PC-3 (cell line): ENCODE results near the gene ZFP90. TPM values are rescaled to one million over a fixed set of nuclear protein-coding genes. Genes with fewer than 3 reads are reported as not detected.

Experiments
- ATAC-seq: fragments of 200-7000 bp; cut with Tn5 transposase; 2 replicates; pipeline ENCODE4 v1.9.1; 2020; ENCODE audit warnings: mild to moderate bottlenecking, moderate library complexity
- BruUV-seq: library from RNA; stranded (reverse); fragments of 400-500 nt; replicated peaks from 2 replicates; lab custom pipeline; 2021; lab: Mats Ljungman, UMichigan
- CTCF ChIA-PET: fragments of 300-600 bp; sonication (Branson Sonifier 250); formaldehyde crosslinking; loops from one replicate; lab custom pipeline; 2022; ENCODE audit warnings: antibody characterized with exemption; lab: Charles Lee
- POLR2A ChIA-PET: fragments of 300-600 bp; sonication (Branson Sonifier 250); formaldehyde crosslinking; loops from one replicate; lab custom pipeline; 2022; ENCODE audit warnings: antibody characterized with exemption; ENCODE audit not compliant: unreplicated experiment; lab: Charles Lee
- DNase-seq: peaks from one replicate; pipeline ENCODE4 v3.0.0-alpha.2; 2015
- H2AFZ ChIP-seq: fragments of 300-600 bp; sonication (generic); 2 replicates; pipeline ENCODE4 v1.6.0; 2016; ENCODE audit warnings: antibody characterized with exemption, low read length
- H3F3A ChIP-seq: fragments of 300-600 bp; sonication (generic); one replicate; pipeline ENCODE4 v1.6.0; 2017; ENCODE audit warnings: antibody characterized with exemption, low read length, control low read depth, mild to moderate bottlenecking; ENCODE audit not compliant: unreplicated experiment
- H3K27ac ChIP-seq: fragments of 300-600 bp; sonication (generic); 2 replicates; pipeline ENCODE4 v1.5.1; 2016; ENCODE audit warnings: mild to moderate bottlenecking, low read length
- H3K27me3 ChIP-seq: fragments of 300-600 bp; sonication (generic); 2 replicates; pipeline ENCODE4 v1.6.1; 2016; ENCODE audit warnings: low read length, mixed read lengths
- H3K36me3 ChIP-seq: fragments of 300-600 bp; sonication (generic); 2 replicates; pipeline ENCODE4 v1.6.1; 2016; ENCODE audit warnings: low read depth, mixed run types, low read length, mixed read lengths
- H3K4me1 ChIP-seq: fragments of 300-600 bp; sonication (generic); 2 replicates; pipeline ENCODE4 v1.5.1; 2016; ENCODE audit warnings: low read length; ENCODE audit not compliant: insufficient read depth
- H3K4me2 ChIP-seq: fragments of 300-600 bp; sonication (generic); 2 replicates; pipeline ENCODE4 v1.6.0; 2016; ENCODE audit warnings: low read length
- H3K4me3 ChIP-seq: fragments of 300-600 bp; sonication (generic); 2 replicates; pipeline ENCODE4 v1.5.1; 2016; ENCODE audit warnings: mild to moderate bottlenecking, low read length, mixed read lengths
- H3K79me2 ChIP-seq: fragments of 300-600 bp; sonication (generic); 2 replicates; pipeline ENCODE4 v1.6.1; 2017; ENCODE audit warnings: low read length, mixed read lengths
- H3K9ac ChIP-seq: fragments of 300-600 bp; sonication (generic); 2 replicates; pipeline ENCODE4 v1.6.0; 2016; ENCODE audit warnings: mild to moderate bottlenecking, low read length
- H3K9me2 ChIP-seq: fragments of 300-600 bp; sonication (generic); replicated peaks from 2 replicates; pipeline ENCODE4 v1.6.1; 2016; ENCODE audit warnings: mixed run types, low read length, mixed read lengths
- H3K9me3 ChIP-seq: fragments of 300-600 bp; sonication (generic); 2 replicates; pipeline ENCODE4 v1.6.1; 2016; ENCODE audit warnings: low read length, mixed read lengths
- H4K20me1 ChIP-seq: fragments of 300-600 bp; sonication (generic); 2 replicates; pipeline ENCODE4 v1.6.1; 2016; ENCODE audit warnings: low read length, mixed read lengths
- EZH2 ChIP-seq: fragments of 300-600 bp; sonication (generic); IDR thresholded peaks from one replicate; pipeline ENCODE4 v1.6.1; 2017; ENCODE audit warnings: antibody characterized with exemption, mild to moderate bottlenecking, low read length; ENCODE audit not compliant: unreplicated experiment
- EZH2phosphoT487 ChIP-seq: fragments of 300-600 bp; sonication (generic); IDR thresholded peaks from 2 replicates; pipeline ENCODE4 v1.6.1; 2018; ENCODE audit warnings: mild to moderate bottlenecking, antibody characterized with exemption, low read length, borderline replicate concordance
- intact Hi-C: fragments of 100-400 bp; cut with micrococcal nuclease; formaldehyde crosslinking; loops from 2 replicates; pipeline ENCODE4 v1.9.0; 2023
- total RNA-seq: library from RNA; depleted of rRNA; stranded (reverse); fragments of >200 nt; gene quantifications from 2 replicates; pipeline ENCODE4 v1.2.3, GENCODE V29; 2014
- TF ChIP-seq, protein P1 (sequence below): fragments of 300-600 bp; sonication (generic); conservative IDR thresholded peaks from 2 replicates; pipeline ENCODE4 v1.5.1; 2017; ENCODE audit warnings: antibody characterized with exemption, low read depth, mild to moderate bottlenecking, low read length

ZFP90 gene
- total RNA-seq, 1 experiment from 2014 or later = 18.9 TPM

- BruUV-seq = no TSS peak
- no peaks in the 10 kb centered on the region for H3K27me3 ChIP-seq
- CTCF ChIA-PET = no interaction called here
- H2AFZ ChIP-seq = no peak overlapping the region
- no peak for ATAC-seq
- intact Hi-C loops = no loop called here
- DNase-seq = no peak
- no peak overlapping the region for H3K4me3 ChIP-seq
- H3K27ac ChIP-seq = no peak overlapping the region
- no peaks in the 10 kb centered on the region for H4K20me1 ChIP-seq
- no peaks in the 10 kb centered on the region for H3K9me2 ChIP-seq
- POLR2A ChIA-PET = no interaction called here
- H3K79me2 ChIP-seq = no peaks in the 10 kb centered on the region
- H3K36me3 ChIP-seq = no peaks in the 10 kb centered on the region
- TF ChIP-seq EZH2 (no peak), EZH2phosphoT487 (no peak)
- TF ChIP-seq, protein P1, sequence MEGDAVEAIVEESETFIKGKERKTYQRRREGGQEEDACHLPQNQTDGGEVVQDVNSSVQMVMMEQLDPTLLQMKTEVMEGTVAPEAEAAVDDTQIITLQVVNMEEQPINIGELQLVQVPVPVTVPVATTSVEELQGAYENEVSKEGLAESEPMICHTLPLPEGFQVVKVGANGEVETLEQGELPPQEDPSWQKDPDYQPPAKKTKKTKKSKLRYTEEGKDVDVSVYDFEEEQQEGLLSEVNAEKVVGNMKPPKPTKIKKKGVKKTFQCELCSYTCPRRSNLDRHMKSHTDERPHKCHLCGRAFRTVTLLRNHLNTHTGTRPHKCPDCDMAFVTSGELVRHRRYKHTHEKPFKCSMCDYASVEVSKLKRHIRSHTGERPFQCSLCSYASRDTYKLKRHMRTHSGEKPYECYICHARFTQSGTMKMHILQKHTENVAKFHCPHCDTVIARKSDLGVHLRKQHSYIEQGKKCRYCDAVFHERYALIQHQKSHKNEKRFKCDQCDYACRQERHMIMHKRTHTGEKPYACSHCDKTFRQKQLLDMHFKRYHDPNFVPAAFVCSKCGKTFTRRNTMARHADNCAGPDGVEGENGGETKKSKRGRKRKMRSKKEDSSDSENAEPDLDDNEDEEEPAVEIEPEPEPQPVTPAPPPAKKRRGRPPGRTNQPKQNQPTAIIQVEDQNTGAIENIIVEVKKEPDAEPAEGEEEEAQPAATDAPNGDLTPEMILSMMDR = no peak
- H3K4me1 ChIP-seq = peaks cover under 1% of the 10 kb centered on the region
- H3F3A ChIP-seq = no peaks in the 10 kb centered on the region
- H3K4me2 ChIP-seq = no peak overlapping the region
- no peak overlapping the region for H3K9ac ChIP-seq
- no peaks in the 10 kb centered on the region for H3K9me3 ChIP-seq
Measured at GRCh38 chr16:68496689-68497088, 42.4 kb upstream of the ZFP90 start.

DNA sequence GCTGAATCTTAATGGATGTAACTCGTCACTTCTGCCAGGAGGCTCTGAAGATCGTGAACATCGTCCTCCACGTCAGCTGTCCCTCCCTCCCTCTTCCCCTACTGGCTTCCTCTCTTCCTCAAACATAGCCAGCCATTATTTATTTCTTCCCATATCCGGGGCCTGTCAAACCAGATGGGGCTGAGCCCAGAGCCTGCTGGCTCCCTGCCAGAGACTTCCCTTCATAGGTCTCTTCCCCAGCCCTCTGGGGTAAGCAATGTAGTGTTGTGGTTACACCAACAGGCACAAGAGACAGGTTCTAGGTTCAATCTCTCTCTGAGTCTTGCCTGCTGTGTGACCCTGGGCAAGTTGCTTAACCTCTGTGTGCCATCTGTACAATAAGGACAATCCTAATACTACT is 40.1 kb upstream of the ZFP90 start:
- H3K27me3 ChIP-seq = no peaks in the 10 kb centered on the region

DNA sequence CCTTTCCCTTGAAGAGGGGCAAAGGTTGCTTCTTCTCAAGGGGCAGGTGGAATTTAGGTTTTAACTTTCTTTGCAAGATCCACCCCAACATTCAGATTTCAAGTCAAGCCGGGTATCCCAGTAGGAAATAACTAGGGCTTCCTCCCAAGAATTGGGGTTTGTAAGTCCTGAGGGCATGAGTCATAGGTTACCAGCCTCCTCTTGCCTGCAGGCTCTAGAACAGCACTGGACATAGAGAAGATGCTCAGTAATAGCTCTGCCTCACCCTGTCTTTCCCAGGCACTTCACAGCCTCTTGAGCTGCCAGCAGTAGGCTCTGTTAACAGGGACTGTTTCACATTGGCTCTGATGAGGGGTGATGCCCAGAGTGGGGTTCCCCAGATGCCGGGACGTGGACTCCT is 35.8 kb upstream of the ZFP90 start:
- intact Hi-C loops = no loop called here
- POLR2A ChIA-PET = no interaction called here
- Histone ChIP-seq H3K27ac (no peak overlapping the region), H3K9me3 (no peaks in the 10 kb centered on the region), H3K4me3 (no peak overlapping the region), H2AFZ (no peak overlapping the region), H3K4me2 (no peak overlapping the region), H3K9ac (no peak overlapping the region), H3K79me2 (no peaks in the 10 kb centered on the region), H3K27me3 (no peaks in the 10 kb centered on the region), H3K36me3 (no peaks in the 10 kb centered on the region), H3K4me1 (no peaks in the 10 kb centered on the region; the same call in 1 of the 2 replicates), H3K9me2 (no peaks in the 10 kb centered on the region), H4K20me1 (no peaks in the 10 kb centered on the region), H3F3A (no peaks in the 10 kb centered on the region)
- ATAC-seq (no peak), DNase-seq (peak; percentile 28)
- TF ChIP-seq, protein P1 = no peak
- TF ChIP-seq EZH2 = no peak
- no peak for TF ChIP-seq EZH2phosphoT487
- CTCF ChIA-PET = no interaction called here
- no TSS peak for BruUV-seq

More for the DNA sequence above, 40.1 kb upstream of the ZFP90 start:
- Histone ChIP-seq H3K27ac (no peak overlapping the region), H3K9ac (no peak overlapping the region), H3K4me2 (no peak overlapping the region), H3K79me2 (no peaks in the 10 kb centered on the region), H3K4me1 (no peaks in the 10 kb centered on the region; the same call in 1 of the 2 replicates), H3K9me3 (no peaks in the 10 kb centered on the region), H3K36me3 (no peaks in the 10 kb centered on the region), H3K4me3 (no peak overlapping the region), H3F3A (no peaks in the 10 kb centered on the region), H3K9me2 (no peaks in the 10 kb centered on the region), H2AFZ (no peak overlapping the region), H4K20me1 (no peaks in the 10 kb centered on the region)
- intact Hi-C loops = no loop called here
- ATAC-seq (no peak), DNase-seq (peak; percentile 19)
- BruUV-seq = no TSS peak
- TF ChIP-seq EZH2phosphoT487 (no peak), EZH2 (no peak)
- TF ChIP-seq, protein P1 = no peak
- POLR2A ChIA-PET = no interaction called here
- CTCF ChIA-PET = no interaction called here
